Natural killer cell treated with Interleukin-12 subunit alpha and Interleukin-12 subunit beta and Interleukin-15 and Interleukin-18, amount 100 ng/mL, for 72 hours (primary cell): Measurements from ENCODE around the gene CFAP100. TPM values are rescaled to one million over a fixed set of nuclear protein-coding genes. Genes with fewer than 3 reads are reported as not detected.

Experiments used
- ATAC-seq, 2 donors: fragments of 150-1000 bp; cut with Tn5 transposase in 1 of 2; sonication (Bioruptor Pico), chemical (Tn5 transposase) in 1 of 2; 2 replicates each; pipeline ENCODE4 v1.10.0; 2021
- DNase-seq: peaks from one replicate; pipeline ENCODE4 v3.0.0; 2022; ENCODE audit warnings: low spot score
- H3K27ac Mint-ChIP-seq, 2 donors: 1 replicate in 1 of 2; 2 replicates in 1 of 2; pipeline ENCODE4 v1.8.0; 2022; ENCODE audit warnings: mixed read lengths in 2 of 2, mild to moderate bottlenecking in 1 of 2, moderate library complexity in 1 of 2
- H3K27me3 Mint-ChIP-seq, 2 donors: 1 replicate in 1 of 2; 2 replicates in 1 of 2; pipeline ENCODE4 v1.8.0; 2022; ENCODE audit warnings: mixed read lengths in 2 of 2
- H3K36me3 Mint-ChIP-seq: one replicate; pipeline ENCODE4 v1.8.0; 2022; ENCODE audit warnings: mixed read lengths
- H3K4me1 Mint-ChIP-seq, 2 donors: 1 replicate in 1 of 2; 2 replicates in 1 of 2; pipeline ENCODE4 v1.8.0; 2022; ENCODE audit warnings: low read depth in 2 of 2, mixed read lengths in 2 of 2, mild to moderate bottlenecking in 1 of 2
- H3K4me3 Mint-ChIP-seq: one replicate; pipeline ENCODE4 v1.8.0; 2022; ENCODE audit warnings: mixed read lengths
- H3K9me3 Mint-ChIP-seq: 2 replicates; pipeline ENCODE4 v1.8.0; 2022; ENCODE audit warnings: mixed read lengths
- total RNA-seq, 2 donors: library from RNA; stranded (reverse); gene quantifications; one replicate each; pipeline ENCODE4 v1.2.3, GENCODE V29; 2022

CFAP100 gene
- total RNA-seq, 2 donors from 2014 or later = not detected

DNA sequence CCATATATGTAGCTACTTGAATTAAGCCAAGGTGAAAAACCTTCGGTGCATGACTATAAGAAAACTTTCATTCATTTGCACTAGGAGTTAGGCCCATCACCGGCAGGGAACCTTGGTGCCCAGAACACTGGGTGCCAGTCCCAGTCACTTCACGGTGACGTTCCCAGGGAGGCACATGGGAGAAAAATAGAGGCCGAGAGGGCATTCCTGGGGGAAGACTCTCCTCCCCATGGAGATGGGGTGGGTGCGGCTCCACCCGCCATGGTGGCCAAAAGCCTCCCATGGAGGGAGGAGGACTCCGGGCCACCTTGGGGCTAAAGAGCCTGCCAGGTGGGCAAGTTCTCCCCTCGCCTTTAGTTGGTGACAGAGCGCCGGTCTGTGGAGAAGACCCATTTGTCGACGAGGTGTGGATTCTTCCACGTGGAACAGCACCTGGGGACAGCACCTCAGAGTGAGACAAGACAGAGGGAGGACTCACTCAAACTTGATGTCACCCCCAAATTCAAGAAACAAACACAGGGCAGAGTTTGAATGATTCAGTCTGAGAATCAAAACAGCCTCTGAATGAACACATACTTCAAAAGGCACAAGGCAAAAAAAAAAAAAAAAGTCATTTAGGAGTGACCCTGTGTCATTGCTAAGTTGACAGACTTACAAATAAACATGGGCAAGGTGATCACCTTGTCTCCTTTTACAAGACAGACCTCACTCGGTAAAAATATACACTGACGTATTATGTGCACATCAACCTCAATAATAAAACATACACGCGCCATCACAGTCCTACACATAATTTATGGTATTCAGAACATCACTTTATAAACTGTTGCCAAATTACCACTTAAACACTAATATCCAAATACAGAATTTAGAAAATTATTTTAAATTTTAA lies 42.4 kb downstream of the CFAP100 start:
- H3K27me3 Mint-ChIP-seq = no peaks in the 10 kb centered on the region
- H3K36me3 Mint-ChIP-seq = peaks cover 6% of the 10 kb centered on the region
- no peaks in the 10 kb centered on the region for H3K9me3 Mint-ChIP-seq
- ATAC-seq (no peak), DNase-seq (no peak)
- H3K4me1 Mint-ChIP-seq = no peaks in the 10 kb centered on the region
- H3K4me3 Mint-ChIP-seq = no peak overlapping the region
- H3K27ac Mint-ChIP-seq = no peak overlapping the region

- peaks cover 6% of the 10 kb centered on the region for H3K36me3 Mint-ChIP-seq
- H3K4me3 Mint-ChIP-seq = no peak overlapping the region
These were observed 43.5 kb downstream of the CFAP100 start for GRCh38 chr3:126438186-126438585.

DNA sequence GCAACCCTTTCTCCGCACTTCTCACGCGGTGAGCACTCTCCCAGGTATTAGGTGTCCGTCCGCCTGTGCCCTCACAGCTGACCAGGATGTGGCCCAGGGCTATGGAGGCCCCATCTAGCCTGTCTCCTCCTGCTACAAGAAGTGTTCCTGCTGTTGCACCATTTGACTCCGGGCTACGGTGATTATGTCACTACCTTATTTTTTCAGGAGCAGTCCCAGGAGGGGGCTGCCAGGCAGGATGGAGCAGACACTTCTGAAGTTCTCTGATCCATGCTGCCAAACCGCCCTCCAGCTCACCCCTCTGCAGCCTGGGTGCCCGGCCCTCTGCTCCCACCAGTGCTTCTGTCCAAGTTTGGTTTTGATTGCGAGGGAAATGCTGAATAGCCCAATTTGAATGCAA lies 44.0 kb downstream of the CFAP100 start:
- Mint-ChIP-seq H3K27ac (peak overlapping the region in 1 of 2 donors; percentile 70), H3K4me3 (no peak overlapping the region)

More at GRCh38 chr3:126438186-126438585, 43.5 kb downstream of the CFAP100 start:
- DNase-seq = no peak
- Mint-ChIP-seq H3K9me3 (no peaks in the 10 kb centered on the region), H3K27me3 (no peaks in the 10 kb centered on the region), H3K27ac (no peak overlapping the region), H3K4me1 (no peaks in the 10 kb centered on the region)
- no peak for ATAC-seq

GRCh38 chr3:126439346-126439967 lies 44.7 kb downstream of the CFAP100 start:
- Mint-ChIP-seq H3K27ac (peak overlapping the region in 1 of 2 donors; percentile 70), H3K36me3 (peaks cover 6% of the 10 kb centered on the region)

More for the DNA sequence above, 44.0 kb downstream of the CFAP100 start:
- no peaks in the 10 kb centered on the region for H3K9me3 Mint-ChIP-seq
- peaks cover 6% of the 10 kb centered on the region for H3K36me3 Mint-ChIP-seq
- no peaks in the 10 kb centered on the region for H3K4me1 Mint-ChIP-seq
- no peak for ATAC-seq
- DNase-seq = no peak
- H3K27me3 Mint-ChIP-seq = no peaks in the 10 kb centered on the region

DNA sequence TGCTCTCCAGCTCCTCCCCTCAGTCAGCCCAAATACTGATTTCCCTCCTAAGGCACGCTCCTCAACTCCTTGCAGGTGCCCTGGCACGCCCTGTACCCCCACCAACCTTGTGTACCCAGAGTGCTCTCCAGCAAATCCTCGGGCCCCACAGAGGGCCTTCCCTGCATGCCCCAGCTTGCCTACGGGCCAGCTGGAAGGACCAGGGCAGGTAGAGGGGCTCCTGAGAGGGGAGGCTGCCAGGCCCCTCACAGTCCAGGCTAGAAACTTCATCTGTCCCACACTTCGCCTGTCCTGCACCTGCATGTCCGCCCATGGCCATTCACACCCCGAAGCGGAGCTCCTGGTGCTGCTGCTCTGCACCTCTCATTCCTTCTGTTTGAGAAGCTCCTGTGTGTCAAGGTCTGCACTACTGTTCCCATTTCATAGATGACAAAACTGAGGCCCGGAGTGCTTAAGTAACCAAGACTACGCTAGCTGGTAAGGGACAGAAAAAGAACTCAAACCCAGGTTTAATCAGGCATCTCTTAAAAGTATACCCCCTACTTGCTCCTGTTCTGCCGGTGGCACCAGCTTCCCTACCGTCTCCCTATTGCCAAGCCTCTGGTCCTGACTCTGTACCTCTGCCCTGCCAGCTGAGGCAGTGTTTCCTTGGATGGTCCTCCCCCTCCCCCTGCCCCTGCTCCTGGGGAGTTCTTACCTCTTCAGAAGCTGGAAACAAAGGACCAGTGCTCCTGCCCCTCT lies 45.4 kb downstream of the CFAP100 start:
- no peak overlapping the region for H3K4me3 Mint-ChIP-seq
- H3K4me1 Mint-ChIP-seq = no peaks in the 10 kb centered on the region
- H3K9me3 Mint-ChIP-seq = no peaks in the 10 kb centered on the region

More at GRCh38 chr3:126439346-126439967, 44.7 kb downstream of the CFAP100 start:
- Mint-ChIP-seq H3K4me1 (no peaks in the 10 kb centered on the region), H3K4me3 (no peak overlapping the region), H3K9me3 (no peaks in the 10 kb centered on the region), H3K27me3 (no peaks in the 10 kb centered on the region)
- no peak for DNase-seq
- ATAC-seq = no peak

DNA sequence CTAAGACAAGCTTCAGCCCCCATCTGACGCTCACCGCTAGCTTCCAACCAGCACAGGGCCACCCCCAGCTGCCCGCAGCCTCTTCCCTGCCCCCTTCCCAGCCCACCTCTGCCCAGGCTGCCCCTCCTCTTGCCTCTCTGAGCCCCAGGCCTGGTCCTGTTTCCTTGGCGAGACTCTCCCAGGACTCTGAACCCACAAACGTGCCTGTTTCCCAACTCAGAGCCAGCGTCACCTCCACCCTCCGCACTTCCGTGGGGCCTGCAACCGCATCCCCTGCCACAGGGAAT lies 45.9 kb downstream of the CFAP100 start:
- no peaks in the 10 kb centered on the region for H3K4me1 Mint-ChIP-seq
- DNase-seq (no peak), ATAC-seq (no peak)
- H3K27ac Mint-ChIP-seq = peak overlapping the region in 1 of 2 donors; percentile 23
- no peak overlapping the region for H3K4me3 Mint-ChIP-seq
- peaks cover 6% of the 10 kb centered on the region for H3K36me3 Mint-ChIP-seq
- H3K27me3 Mint-ChIP-seq = no peaks in the 10 kb centered on the region
- H3K9me3 Mint-ChIP-seq = no peaks in the 10 kb centered on the region

More for the DNA sequence above, 45.4 kb downstream of the CFAP100 start:
- DNase-seq = no peak
- Mint-ChIP-seq H3K27ac (no peak overlapping the region), H3K36me3 (peaks cover 6% of the 10 kb centered on the region), H3K27me3 (no peaks in the 10 kb centered on the region)
- no peak for ATAC-seq

GRCh38 chr3:126441256-126441880 lies 46.7 kb downstream of the CFAP100 start:
- Mint-ChIP-seq H3K4me1 (no peaks in the 10 kb centered on the region), H3K9me3 (no peaks in the 10 kb centered on the region), H3K4me3 (no peak overlapping the region), H3K27me3 (no peaks in the 10 kb centered on the region), H3K36me3 (peaks cover 6% of the 10 kb centered on the region), H3K27ac (peak overlapping the region in 1 of 2 donors; percentile 23)
- no peak for DNase-seq
- peak in 1 of 2 donors; percentile 11 for ATAC-seq

DNA sequence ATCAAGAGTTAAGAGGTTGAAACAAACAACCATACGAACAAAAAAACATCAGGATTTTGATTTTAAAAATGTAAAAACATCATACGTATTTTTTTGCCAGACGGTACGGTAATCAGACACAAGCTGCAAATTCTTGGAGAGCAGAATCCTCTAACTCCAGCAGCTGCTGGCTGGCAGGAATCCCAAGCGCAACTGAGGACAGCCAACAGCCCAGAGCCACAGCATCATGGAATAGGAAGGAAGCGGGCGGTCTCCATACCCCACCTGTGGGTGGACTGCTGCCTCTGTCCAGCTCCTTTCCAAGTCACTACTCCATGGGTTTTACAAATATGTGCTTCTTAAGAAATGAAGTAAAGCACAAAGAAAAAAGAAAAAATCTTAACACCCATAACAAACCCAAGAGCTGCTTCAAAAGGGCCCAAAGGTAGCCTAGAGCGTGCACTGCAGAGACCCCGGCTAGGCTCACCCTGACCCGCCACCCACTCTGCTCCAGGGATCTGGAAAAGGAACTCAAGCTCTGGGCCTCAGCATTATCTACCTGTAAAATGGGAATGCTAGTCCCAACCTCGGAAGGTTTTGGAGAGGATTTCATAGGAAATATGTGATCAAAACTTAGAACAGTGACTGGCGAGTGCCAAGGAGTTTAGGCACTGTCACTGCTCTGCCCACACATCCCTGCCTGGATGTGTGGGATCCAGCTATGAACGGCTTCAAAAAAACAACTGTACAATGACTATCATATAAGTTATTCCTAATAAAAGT lies 47.6 kb downstream of the CFAP100 start:
- H3K4me1 Mint-ChIP-seq = no peaks in the 10 kb centered on the region
- peaks cover 5% of the 10 kb centered on the region for H3K36me3 Mint-ChIP-seq
- ATAC-seq = no peak
- H3K27ac Mint-ChIP-seq = no peak overlapping the region
- DNase-seq = no peak
- H3K9me3 Mint-ChIP-seq = no peaks in the 10 kb centered on the region
- H3K27me3 Mint-ChIP-seq = no peaks in the 10 kb centered on the region
- no peak overlapping the region for H3K4me3 Mint-ChIP-seq

DNA sequence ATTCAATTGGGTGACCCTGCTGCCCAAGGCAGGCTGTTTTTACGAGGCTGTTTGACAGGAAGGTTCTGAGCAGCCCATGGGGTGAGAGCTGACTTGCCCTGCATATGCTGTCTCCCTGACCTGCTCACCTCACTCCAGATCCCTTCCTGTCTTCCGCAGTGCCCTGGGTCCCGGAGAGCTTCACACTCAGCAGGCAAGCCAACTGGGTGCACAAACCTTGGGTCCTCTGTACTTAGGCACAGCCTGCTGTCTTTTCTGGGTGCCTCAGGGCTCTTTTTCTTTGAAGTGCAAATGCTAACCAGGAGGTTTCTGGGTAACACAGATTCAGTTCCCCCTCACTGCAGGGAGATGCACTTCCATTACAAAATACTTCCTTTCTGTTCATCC lies 48.1 kb downstream of the CFAP100 start:
- H3K4me1 Mint-ChIP-seq = no peaks in the 10 kb centered on the region
- H3K27me3 Mint-ChIP-seq = no peaks in the 10 kb centered on the region
- H3K4me3 Mint-ChIP-seq = no peak overlapping the region
- H3K27ac Mint-ChIP-seq = no peak overlapping the region
- H3K36me3 Mint-ChIP-seq = no peaks in the 10 kb centered on the region
- ATAC-seq (no peak), DNase-seq (no peak)
- H3K9me3 Mint-ChIP-seq = no peaks in the 10 kb centered on the region

GRCh38 chr3:126445506-126445905 lies 50.8 kb downstream of the CFAP100 start:
- no peaks in the 10 kb centered on the region for H3K27me3 Mint-ChIP-seq
- no peak for DNase-seq
- H3K27ac Mint-ChIP-seq = no peak overlapping the region

GRCh38 chr3:126446301-126446700 lies 51.6 kb downstream of the CFAP100 start:
- no peak for DNase-seq
- ATAC-seq = peak in 1 of 2 donors; percentile 34
- Mint-ChIP-seq H3K9me3 (no peaks in the 10 kb centered on the region), H3K27me3 (no peaks in the 10 kb centered on the region), H3K36me3 (peaks cover 4% of the 10 kb centered on the region), H3K4me1 (peaks cover 0 to 4% of the 10 kb centered on the region in 2 donors), H3K27ac (no peak overlapping the region), H3K4me3 (no peak overlapping the region)

More at GRCh38 chr3:126445506-126445905, 50.8 kb downstream of the CFAP100 start:
- Mint-ChIP-seq H3K36me3 (no peaks in the 10 kb centered on the region), H3K9me3 (no peaks in the 10 kb centered on the region), H3K4me3 (no peak overlapping the region), H3K4me1 (no peaks in the 10 kb centered on the region)
- ATAC-seq = no peak

DNA sequence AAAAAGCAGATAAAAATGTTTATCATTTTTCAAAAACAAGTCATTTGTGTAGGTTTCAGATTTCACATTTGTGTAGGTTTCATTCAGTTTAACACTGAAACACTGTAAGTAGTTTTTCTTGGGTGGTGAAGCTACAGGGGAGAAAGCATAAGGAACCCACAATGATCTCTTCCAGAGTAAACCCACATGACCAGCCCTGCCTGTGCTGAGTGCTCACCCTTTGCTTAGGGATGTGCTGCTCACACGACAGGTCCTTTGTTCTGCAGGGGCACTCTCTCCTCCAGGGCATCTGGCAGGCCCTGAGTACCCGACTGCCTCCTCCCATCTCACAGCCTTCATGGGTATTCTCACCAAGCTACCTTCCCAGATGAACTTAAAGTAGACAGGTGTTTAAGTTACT lies 52.1 kb downstream of the CFAP100 start:
- Mint-ChIP-seq H3K36me3 (peaks cover 8% of the 10 kb centered on the region), H3K9me3 (no peaks in the 10 kb centered on the region), H3K27me3 (no peaks in the 10 kb centered on the region), H3K4me3 (no peak overlapping the region), H3K4me1 (peaks cover 0 to 8% of the 10 kb centered on the region in 2 donors), H3K27ac (no peak overlapping the region)
- ATAC-seq = no peak
- DNase-seq = no peak
